Measurements from ENCODE around the gene KRT8. TPM values are rescaled to one million over a fixed set of nuclear protein-coding genes. Genes with fewer than 3 reads are reported as not detected.
A peak's percentile ranks its signal among the peaks of the same experiment; 100 is the strongest.

The KRT8 gene
- total and polyA plus RNA-seq, 2 of the 13 experiments (the other 11 are each of a cell fraction or from before 2014, with no cell fraction given) = 498 to 718 TPM

DNA sequence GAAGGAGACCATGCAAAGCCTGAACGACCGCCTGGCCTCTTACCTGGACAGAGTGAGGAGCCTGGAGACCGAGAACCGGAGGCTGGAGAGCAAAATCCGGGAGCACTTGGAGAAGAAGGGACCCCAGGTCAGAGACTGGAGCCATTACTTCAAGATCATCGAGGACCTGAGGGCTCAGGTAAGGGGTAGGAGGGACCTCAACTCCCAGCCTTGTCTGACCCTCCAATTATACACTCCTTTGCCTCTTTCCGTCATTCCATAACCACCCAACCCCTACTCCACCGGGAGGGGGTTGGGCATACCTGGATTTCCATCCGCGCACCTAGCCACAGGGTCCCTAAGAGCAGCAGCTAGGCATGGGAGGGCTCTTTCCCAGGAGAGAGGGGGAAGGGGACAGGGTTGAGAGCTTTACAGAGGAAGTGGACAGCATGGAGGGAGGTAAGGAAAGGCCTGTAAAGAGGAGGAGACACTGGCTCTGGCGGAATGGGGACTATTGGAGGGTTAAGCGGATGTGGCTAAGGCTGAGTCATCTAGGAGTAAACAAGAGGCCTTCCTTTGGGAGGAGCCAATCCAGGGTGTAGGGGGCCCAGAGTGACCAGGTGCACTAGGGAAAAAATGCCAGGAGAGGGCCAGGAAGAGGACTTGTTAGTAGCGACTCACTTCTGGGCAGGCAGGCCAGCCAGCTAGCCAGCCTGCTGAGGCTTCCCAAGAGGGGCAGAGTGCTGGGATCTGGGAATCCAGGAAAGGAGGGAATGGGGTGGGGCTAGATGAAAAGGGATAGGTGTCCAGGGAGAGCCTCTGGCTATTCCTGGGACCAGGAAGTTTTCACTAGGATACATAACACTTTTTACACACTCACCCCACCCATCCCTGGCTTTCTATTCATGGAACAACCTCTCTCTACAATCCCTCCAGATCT is 44.8 kb upstream of the KRT8 start:
- Histone ChIP-seq H3K9me3 (ENCODE audit: low read length) (no peaks in the 10 kb centered on the region), H3K4me3 (replicated peaks in 1 of 3; ENCODE audit: insufficient read depth in 1 of 3, low read depth in 2 of 3, low read length in 3 of 3) (peak overlapping the region; percentile 88 to 100 (median 99)), H2AFZ (ENCODE audit: low read length) (no peak overlapping the region), H3K27ac (ENCODE audit: extremely low read length, insufficient read depth, low read length) (peak overlapping the region; percentile 100), H3K79me2 (ENCODE audit: insufficient read depth, low read length) (peaks cover 31% of the 10 kb centered on the region), H3K9ac (ENCODE audit: insufficient read depth, low read depth, low read length) (peak overlapping the region; percentile 100), H3K27me3 (ENCODE audit: control insufficient read depth in 1 of 2, insufficient read depth in 2 of 2, low read length in 2 of 2) (peaks cover 0 to 2% of the 10 kb centered on the region in 2 experiments; a peak in 1 of 5 replicates), H3K36me3 (replicated peaks in 1 of 2; ENCODE audit: control insufficient read depth in 1 of 2, insufficient read depth in 2 of 2, low read length in 2 of 2) (peaks cover 10 to 31% of the 10 kb centered on the region in 2 experiments), H3K4me1 (ENCODE audit: insufficient read depth, low read length) (peaks cover 68% of the 10 kb centered on the region), H3K4me2 (ENCODE audit: low read depth, low read length) (peak overlapping the region; percentile 99), H4K20me1 (ENCODE audit: insufficient read depth, low read length) (peaks cover 32% of the 10 kb centered on the region)
- ChIA-PET POLR2A (interaction anchor here (0.6 to 9.8 kb wide), 26 partner anchors 8 to 917 kb away, joined by 3 to 437 read pairs (median 6); partner anchors contain the start of genes EIF4B and KRT8), CTCF (ENCODE audit: low intra/inter-chr PET ratio, low total read pairs) (interaction anchor here (0.8 to 1.3 kb wide), 3 partner anchors 27 to 45 kb away, joined by 3 to 8 read pairs (median 4); partner anchors contain the start of gene KRT8)
- FAIRE-seq (peak; percentile 83), ATAC-seq (peak; percentile 83), DNase-seq (ENCODE audit: low spot score) (peak; percentile 98)
- in situ Hi-C loops (cut with HindIII; ENCODE audit: extremely low pct_ligation_motif_present, low pct_unique_long_range_greater_than_20kb) (no loop called here), intact Hi-C loops (cut with micrococcal nuclease; ENCODE audit: unreplicated experiment) (loop anchor here (2.0 kb wide), 1 partner anchor 45 kb away; the partner anchor contains the start of gene KRT8)
- under 1% methylated on average over 13 of the region's 13 CpGs for WGBS (ENCODE audit: low lambda C conversion rate)
- BruUV-seq (replicated peaks) = TSS peak; percentile 88
- no peak for TF ChIP-seq ATM (IDR thresholded peaks at IDR 0.05; ENCODE audit: borderline replicate concordance)
- TF ChIP-seq SMYD3 (CRISPR knock-in tag; IDR thresholded peaks at IDR 0.05) = peak; percentile 52; the same call in 1 of the 2 replicates
- TF ChIP-seq MXD4 (CRISPR knock-in tag; IDR thresholded peaks at IDR 0.05) = peak; percentile 46; the same call in 1 of the 2 replicates
- peak; percentile 82; the same call in 1 of the 2 replicates for TF ChIP-seq ZNF557 (CRISPR knock-in tag; IDR thresholded peaks at IDR 0.05)
- TF ChIP-seq NRL (CRISPR knock-in tag; IDR thresholded peaks at IDR 0.05; ENCODE audit: borderline replicate concordance) = no peak
- TF ChIP-seq, protein P1, sequence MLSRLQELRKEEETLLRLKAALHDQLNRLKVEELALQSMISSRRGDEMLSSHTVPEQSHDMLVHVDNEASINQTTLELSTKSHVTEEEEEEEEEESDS (CRISPR knock-in tag; IDR thresholded peaks at IDR 0.05; ENCODE audit: borderline replicate concordance) = peak; percentile 52; the same call in 1 of the 2 replicates
- TF ChIP-seq KDM2A (CRISPR knock-in tag; IDR thresholded peaks at IDR 0.05; ENCODE audit: borderline replicate concordance, low read depth) = no peak
- peak; percentile 73 for TF ChIP-seq RXRB (CRISPR knock-in tag; IDR thresholded peaks at IDR 0.05; ENCODE audit: borderline replicate concordance)
- TF ChIP-seq JUNB (CRISPR knock-in tag; IDR thresholded peaks at IDR 0.05; ENCODE audit: borderline replicate concordance) = peak; percentile 99
- no peak for TF ChIP-seq ZNF646 (CRISPR knock-in tag; IDR thresholded peaks at IDR 0.05)
- peak; percentile 94 for TF ChIP-seq FOXP4 (CRISPR knock-in tag; IDR thresholded peaks at IDR 0.05)
- TF ChIP-seq, protein P2, sequence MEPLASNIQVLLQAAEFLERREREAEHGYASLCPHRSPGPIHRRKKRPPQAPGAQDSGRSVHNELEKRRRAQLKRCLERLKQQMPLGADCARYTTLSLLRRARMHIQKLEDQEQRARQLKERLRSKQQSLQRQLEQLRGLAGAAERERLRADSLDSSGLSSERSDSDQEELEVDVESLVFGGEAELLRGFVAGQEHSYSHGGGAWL (CRISPR knock-in tag; IDR thresholded peaks at IDR 0.05) = no peak
- peak; percentile 83 for TF ChIP-seq GATAD2A (CRISPR knock-in tag; IDR thresholded peaks at IDR 0.05)
